ENCODE results near the gene FBRSL1.

FBRSL1 gene

DNA sequence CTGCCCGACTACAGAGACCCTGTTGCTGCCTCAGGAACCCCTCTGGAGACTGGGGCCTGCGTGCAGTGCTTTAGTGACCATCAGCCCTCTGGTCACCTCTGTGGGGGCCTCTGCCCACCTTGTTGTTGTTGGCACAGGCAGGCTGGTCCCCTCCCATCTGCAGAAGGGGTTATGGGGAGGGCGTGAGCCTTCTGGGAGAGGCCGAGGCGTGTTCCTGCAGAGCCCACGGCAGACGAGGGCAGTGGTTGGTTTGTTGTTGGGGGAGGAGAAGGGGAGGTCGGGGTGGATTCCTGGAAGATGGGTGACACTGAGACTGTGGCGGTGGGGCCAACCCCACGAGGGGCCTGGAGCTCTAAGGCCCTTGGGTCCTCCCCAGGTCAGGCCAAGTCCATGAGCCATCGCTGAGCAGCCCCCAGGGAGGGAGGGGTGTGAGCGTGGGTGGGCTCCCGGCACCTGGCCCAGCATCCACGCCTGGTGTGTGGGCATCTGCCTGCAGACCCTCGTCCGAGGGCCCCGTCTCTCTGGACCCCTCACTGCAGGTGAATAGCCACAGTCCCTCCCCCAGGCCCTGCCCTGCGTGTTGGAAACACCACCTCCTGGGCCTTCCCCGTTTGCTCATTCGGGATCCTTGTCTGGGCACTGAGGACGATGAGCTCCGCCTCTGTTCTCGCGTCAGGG, 23.6 kb downstream of the FBRSL1 start:
- in situ Hi-C loops (cut with HindIII; ENCODE audit: low sequenced_read_pairs): no loop called here
- TF ChIP-seq, protein P1, sequence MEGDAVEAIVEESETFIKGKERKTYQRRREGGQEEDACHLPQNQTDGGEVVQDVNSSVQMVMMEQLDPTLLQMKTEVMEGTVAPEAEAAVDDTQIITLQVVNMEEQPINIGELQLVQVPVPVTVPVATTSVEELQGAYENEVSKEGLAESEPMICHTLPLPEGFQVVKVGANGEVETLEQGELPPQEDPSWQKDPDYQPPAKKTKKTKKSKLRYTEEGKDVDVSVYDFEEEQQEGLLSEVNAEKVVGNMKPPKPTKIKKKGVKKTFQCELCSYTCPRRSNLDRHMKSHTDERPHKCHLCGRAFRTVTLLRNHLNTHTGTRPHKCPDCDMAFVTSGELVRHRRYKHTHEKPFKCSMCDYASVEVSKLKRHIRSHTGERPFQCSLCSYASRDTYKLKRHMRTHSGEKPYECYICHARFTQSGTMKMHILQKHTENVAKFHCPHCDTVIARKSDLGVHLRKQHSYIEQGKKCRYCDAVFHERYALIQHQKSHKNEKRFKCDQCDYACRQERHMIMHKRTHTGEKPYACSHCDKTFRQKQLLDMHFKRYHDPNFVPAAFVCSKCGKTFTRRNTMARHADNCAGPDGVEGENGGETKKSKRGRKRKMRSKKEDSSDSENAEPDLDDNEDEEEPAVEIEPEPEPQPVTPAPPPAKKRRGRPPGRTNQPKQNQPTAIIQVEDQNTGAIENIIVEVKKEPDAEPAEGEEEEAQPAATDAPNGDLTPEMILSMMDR (IDR thresholded peaks at IDR 0.05; ENCODE audit: low read depth, low read length, missing control alignments): no peak
- no peak overlapping the region for H3K4me3 ChIP-seq (ENCODE audit: low read depth, low read length)
- no peak for DNase-seq (ENCODE audit: low read depth)

DNA sequence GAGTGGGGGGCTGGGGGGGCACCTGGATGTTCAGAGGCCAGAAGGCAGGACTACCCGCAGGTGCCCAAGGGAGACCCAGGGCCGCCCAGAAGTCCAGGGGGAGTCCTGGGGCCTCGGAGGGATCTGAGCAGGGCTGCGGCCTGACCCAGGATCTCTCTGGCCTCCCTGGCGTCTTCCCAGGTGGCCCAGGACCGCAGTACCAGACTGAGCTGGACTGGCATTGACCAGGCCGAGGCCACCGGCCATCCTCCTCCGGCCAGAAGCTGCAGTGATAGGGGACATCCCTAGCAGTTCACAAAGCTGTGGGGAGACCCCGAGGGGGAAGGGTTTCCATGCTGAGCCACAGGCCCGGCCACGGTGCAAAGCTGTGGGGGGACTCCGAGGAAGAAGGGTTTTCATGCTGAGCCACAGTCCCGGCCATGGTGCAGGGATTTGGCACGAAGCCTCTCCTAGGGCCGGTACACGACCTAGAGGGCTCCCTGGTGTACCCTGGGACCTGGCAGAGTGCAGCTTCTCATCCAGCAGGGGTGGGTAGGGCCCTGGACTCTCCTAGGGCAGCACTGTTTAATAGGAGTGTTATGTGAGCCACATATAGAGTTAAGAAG, 24.4 kb downstream of the FBRSL1 start:
- no peak overlapping the region for H3K4me3 ChIP-seq (ENCODE audit: low read depth, low read length)
- in situ Hi-C loops (cut with HindIII; ENCODE audit: low sequenced_read_pairs): no loop called here
- DNase-seq (ENCODE audit: low read depth): no peak
- TF ChIP-seq, protein P1 (IDR thresholded peaks at IDR 0.05; ENCODE audit: low read depth, low read length, missing control alignments): no peak

DNA sequence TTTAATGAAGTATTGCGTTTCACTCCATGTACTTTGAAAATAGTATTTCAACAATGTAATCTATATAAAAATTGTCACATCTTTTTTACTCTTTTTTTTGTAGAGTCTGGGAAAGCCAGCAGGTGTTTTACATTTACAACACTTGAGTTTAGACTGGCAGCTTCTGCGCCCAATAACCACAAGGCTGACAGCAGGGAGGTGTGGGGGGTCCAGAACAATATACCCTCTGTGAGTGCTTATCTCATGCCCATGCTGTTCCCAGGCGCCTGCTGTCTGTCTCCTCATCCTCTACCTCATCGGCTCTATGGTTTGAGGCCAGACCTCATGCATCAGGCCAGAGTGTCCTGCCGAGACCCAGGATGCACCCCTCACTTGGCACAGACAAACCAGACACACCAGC, 24.9 kb downstream of the FBRSL1 start:
- TF ChIP-seq, protein P1 (IDR thresholded peaks at IDR 0.05; ENCODE audit: low read depth, low read length, missing control alignments): no peak
- in situ Hi-C loops (cut with HindIII; ENCODE audit: low sequenced_read_pairs): no loop called here
- DNase-seq (ENCODE audit: low read depth): no peak

DNA sequence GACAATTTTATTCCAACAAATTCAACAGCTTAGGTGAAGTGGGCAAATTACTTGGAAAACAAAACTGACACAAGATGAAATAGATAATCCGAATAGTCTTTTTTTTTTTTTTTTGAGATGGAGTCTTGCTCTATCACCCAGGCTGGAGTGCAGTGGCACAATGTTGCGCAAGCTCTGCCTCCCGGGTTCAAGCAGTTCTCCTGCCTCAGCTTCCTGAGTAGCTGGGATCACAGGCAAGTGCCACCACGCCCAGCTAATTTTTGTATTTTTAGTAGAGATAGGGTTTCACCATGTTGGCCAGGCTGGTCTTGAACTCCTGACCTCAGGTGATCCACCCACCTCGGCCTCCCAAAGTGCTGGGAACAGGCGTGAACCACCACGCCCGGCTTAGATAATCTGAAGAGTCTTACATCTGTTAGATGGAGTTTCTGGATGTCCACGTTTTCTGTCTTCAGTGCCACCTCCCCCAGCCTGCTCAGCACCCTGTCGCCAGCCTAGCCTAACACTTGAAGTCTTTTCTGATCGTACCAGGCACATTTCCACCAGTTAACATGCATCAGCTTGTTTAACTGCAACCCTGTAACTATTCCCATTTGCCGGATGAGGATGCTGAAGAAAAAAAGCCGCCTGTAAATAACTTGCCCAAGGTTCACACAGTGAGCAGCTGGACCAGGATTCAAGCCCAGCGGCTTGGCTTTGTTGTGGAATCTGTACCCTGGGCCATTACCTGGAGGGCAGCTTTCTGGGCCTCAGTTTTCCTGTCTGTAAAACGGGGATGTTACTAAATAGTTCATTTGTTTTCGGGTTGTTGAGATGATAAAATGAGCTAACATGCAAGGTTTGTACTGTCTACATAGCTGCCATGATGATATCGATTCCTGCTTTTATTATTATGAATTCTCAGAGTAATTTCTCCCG, 26.4 kb downstream of the FBRSL1 start:
- in situ Hi-C loops (cut with HindIII; ENCODE audit: low sequenced_read_pairs): no loop called here
- no peak for DNase-seq (ENCODE audit: low read depth)
- no peak overlapping the region for H3K4me3 ChIP-seq (ENCODE audit: low read depth, low read length)
- TF ChIP-seq, protein P1 (IDR thresholded peaks at IDR 0.05; ENCODE audit: low read depth, low read length, missing control alignments): no peak

More for the DNA sequence above, 24.9 kb downstream of the FBRSL1 start:
- no peak overlapping the region for H3K4me3 ChIP-seq (ENCODE audit: low read depth, low read length)

DNA sequence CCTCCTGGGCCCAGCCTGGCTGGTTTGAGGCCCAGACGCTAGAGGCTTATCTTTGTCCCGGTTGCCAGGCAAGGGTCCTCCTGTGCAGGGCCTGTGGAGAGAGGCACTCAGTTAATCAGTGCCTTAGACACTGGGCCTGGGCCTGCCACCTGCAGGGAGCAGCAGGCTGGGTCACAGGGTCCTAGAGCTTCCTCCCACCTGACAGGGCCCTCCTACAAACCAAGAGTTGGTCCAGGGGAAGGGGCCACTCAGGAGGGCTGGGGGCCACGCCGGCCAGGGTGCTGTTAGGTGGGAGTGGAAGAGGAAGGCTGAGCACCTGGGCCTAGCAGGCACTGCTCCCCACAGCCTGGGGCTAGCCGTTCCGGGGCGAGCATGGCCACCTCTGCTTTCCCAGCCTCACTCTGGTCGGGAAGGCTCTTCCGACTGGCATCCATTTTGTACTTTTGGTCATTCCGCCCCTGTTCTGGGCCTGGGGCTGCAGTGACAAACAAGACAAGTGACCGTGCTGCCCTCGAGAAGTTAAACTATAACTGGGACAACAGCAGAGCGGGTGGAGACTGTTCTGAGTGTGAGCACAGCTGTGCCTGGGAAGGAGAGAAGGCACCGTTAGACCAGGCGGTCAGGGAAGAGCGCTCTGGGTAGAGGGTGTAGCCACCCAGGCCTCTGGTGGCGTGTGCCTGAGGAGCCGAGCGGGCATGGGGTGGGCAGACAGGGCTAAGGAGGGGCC, 27.2 kb downstream of the FBRSL1 start:
- H3K4me3 ChIP-seq (ENCODE audit: low read depth, low read length): no peak overlapping the region
- TF ChIP-seq, protein P1 (IDR thresholded peaks at IDR 0.05; ENCODE audit: low read depth, low read length, missing control alignments): no peak
- in situ Hi-C loops (cut with HindIII; ENCODE audit: low sequenced_read_pairs): no loop called here
- DNase-seq (ENCODE audit: low read depth): no peak

DNA sequence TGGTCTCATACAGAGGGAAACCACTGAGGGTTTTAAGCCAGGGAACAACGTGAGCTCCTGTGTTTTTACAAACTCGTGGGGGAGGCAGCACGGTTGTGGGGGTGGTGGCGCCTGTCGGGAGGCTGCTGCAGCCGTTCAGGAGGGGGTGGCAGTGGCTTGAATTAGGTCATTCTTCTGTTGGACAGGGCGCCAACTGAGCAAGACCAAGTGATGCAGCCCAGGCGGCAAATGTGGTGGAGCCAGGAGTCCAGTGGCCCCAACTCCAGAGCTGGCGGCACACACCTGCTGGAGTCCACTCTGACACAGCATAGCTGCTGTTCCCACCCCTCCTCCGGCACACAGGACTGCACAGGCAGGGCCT, 27.8 kb downstream of the FBRSL1 start:
- in situ Hi-C loops (cut with HindIII; ENCODE audit: low sequenced_read_pairs): no loop called here
- H3K4me3 ChIP-seq (ENCODE audit: low read depth, low read length): no peak overlapping the region
- TF ChIP-seq, protein P1 (IDR thresholded peaks at IDR 0.05; ENCODE audit: low read depth, low read length, missing control alignments): no peak
- no peak for DNase-seq (ENCODE audit: low read depth)

Data from astrocyte of the cerebellum (primary cell).